Endothelial cell of umbilical vein (primary cell): Measurements from ENCODE around the gene HEATR3.

Experiments used
- POLR2A ChIP-seq: IDR thresholded peaks from 2 replicates; pipeline ENCODE4 v1.6.1; 2012; ENCODE audit warnings: low read depth, mild to moderate bottlenecking, control low read depth, low read length
- POLR2AphosphoS5 ChIP-seq: IDR thresholded peaks from 2 replicates; pipeline ENCODE4 v1.6.1; 2012; ENCODE audit warnings: low read depth, mild to moderate bottlenecking, control low read depth, low read length, moderate library complexity; ENCODE audit not compliant: insufficient read depth
- TF ChIP-seq, protein P1 (sequence below), 2 donors: IDR thresholded peaks; 1 replicate in 1 of 2; 2 replicates in 1 of 2; pipeline ENCODE4 v1.5.1; 2011; ENCODE audit warnings: low read length in 2 of 2, mild to moderate bottlenecking in 2 of 2, moderate library complexity in 2 of 2, control low read depth in 1 of 2, inconsistent platforms in 1 of 2, low read depth in 1 of 2; ENCODE audit not compliant: insufficient read depth in 1 of 2; ENCODE audit errors: extremely low read depth in 1 of 2

GRCh38 chr16:50017553-50017952, 48.2 kb upstream of the HEATR3 start:
- TF ChIP-seq, protein P1, sequence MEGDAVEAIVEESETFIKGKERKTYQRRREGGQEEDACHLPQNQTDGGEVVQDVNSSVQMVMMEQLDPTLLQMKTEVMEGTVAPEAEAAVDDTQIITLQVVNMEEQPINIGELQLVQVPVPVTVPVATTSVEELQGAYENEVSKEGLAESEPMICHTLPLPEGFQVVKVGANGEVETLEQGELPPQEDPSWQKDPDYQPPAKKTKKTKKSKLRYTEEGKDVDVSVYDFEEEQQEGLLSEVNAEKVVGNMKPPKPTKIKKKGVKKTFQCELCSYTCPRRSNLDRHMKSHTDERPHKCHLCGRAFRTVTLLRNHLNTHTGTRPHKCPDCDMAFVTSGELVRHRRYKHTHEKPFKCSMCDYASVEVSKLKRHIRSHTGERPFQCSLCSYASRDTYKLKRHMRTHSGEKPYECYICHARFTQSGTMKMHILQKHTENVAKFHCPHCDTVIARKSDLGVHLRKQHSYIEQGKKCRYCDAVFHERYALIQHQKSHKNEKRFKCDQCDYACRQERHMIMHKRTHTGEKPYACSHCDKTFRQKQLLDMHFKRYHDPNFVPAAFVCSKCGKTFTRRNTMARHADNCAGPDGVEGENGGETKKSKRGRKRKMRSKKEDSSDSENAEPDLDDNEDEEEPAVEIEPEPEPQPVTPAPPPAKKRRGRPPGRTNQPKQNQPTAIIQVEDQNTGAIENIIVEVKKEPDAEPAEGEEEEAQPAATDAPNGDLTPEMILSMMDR (IDR thresholded peaks at IDR 0.05; ENCODE audit: extremely low read depth in 1 of 2, insufficient read depth in 1 of 2, low read depth in 1 of 2, low read length in 2 of 2), result no peak
- TF ChIP-seq POLR2A (no peak), POLR2AphosphoS5 (no peak)
